ENCODE results near the gene LETMD1. TPM values are rescaled to one million over a fixed set of nuclear protein-coding genes. Genes with fewer than 3 reads are reported as not detected.
A peak's percentile ranks its signal among the peaks of the same experiment; 100 is the strongest.

The LETMD1 gene
- total and polyA plus RNA-seq, 2 of the 13 experiments (the other 11 are each of a cell fraction or from before 2014, with no cell fraction given), result 43.3 to 87.7 TPM

GRCh38 chr12:51036279-51036678 lies 11.8 kb upstream of the LETMD1 start (continued):
- TF ChIP-seq ZBTB40 (IDR thresholded peaks at IDR 0.05) (no peak), ZBTB40 (CRISPR knock-in tag; IDR thresholded peaks at IDR 0.05) (no peak), HDAC2 (CRISPR knock-in tag; IDR thresholded peaks at IDR 0.05) (no peak; the same call in 1 of the 2 replicates), MXI1 (IDR thresholded peaks at IDR 0.05; ENCODE audit: borderline replicate concordance, low read depth, low read length) (no peak), TCF7 (IDR thresholded peaks at IDR 0.05; ENCODE audit: low read depth) (peak; percentile 61; the same call in 1 of the 2 replicates), MLLT10 (CRISPR knock-in tag; IDR thresholded peaks at IDR 0.05) (no peak), ZNF367 (CRISPR knock-in tag; IDR thresholded peaks at IDR 0.05; ENCODE audit: borderline replicate concordance) (no peak), NFE2L1 (CRISPR knock-in tag; IDR thresholded peaks at IDR 0.05; ENCODE audit: borderline replicate concordance) (no peak), POGZ (CRISPR knock-in tag; IDR thresholded peaks at IDR 0.05) (no peak), DMAP1 (CRISPR knock-in tag; IDR thresholded peaks at IDR 0.05) (no peak), ZNF264 (CRISPR knock-in tag; IDR thresholded peaks at IDR 0.05) (no peak), SOX5 (CRISPR knock-in tag; IDR thresholded peaks at IDR 0.05; ENCODE audit: borderline replicate concordance) (peak; percentile 12; the same call in 1 of the 2 replicates)
- TF ChIP-seq, protein P1, sequence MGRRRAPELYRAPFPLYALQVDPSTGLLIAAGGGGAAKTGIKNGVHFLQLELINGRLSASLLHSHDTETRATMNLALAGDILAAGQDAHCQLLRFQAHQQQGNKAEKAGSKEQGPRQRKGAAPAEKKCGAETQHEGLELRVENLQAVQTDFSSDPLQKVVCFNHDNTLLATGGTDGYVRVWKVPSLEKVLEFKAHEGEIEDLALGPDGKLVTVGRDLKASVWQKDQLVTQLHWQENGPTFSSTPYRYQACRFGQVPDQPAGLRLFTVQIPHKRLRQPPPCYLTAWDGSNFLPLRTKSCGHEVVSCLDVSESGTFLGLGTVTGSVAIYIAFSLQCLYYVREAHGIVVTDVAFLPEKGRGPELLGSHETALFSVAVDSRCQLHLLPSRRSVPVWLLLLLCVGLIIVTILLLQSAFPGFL (CRISPR knock-in tag; IDR thresholded peaks at IDR 0.05), result no peak
- TF ChIP-seq, protein P2, sequence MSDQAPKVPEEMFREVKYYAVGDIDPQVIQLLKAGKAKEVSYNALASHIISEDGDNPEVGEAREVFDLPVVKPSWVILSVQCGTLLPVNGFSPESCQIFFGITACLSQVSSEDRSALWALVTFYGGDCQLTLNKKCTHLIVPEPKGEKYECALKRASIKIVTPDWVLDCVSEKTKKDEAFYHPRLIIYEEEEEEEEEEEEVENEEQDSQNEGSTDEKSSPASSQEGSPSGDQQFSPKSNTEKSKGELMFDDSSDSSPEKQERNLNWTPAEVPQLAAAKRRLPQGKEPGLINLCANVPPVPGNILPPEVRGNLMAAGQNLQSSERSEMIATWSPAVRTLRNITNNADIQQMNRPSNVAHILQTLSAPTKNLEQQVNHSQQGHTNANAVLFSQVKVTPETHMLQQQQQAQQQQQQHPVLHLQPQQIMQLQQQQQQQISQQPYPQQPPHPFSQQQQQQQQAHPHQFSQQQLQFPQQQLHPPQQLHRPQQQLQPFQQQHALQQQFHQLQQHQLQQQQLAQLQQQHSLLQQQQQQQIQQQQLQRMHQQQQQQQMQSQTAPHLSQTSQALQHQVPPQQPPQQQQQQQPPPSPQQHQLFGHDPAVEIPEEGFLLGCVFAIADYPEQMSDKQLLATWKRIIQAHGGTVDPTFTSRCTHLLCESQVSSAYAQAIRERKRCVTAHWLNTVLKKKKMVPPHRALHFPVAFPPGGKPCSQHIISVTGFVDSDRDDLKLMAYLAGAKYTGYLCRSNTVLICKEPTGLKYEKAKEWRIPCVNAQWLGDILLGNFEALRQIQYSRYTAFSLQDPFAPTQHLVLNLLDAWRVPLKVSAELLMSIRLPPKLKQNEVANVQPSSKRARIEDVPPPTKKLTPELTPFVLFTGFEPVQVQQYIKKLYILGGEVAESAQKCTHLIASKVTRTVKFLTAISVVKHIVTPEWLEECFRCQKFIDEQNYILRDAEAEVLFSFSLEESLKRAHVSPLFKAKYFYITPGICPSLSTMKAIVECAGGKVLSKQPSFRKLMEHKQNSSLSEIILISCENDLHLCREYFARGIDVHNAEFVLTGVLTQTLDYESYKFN (CRISPR knock-in tag; conservative IDR thresholded peaks at IDR 0.05), result peak; percentile 71; the same call in 1 of the 2 replicates
- TF ChIP-seq, protein P3, sequence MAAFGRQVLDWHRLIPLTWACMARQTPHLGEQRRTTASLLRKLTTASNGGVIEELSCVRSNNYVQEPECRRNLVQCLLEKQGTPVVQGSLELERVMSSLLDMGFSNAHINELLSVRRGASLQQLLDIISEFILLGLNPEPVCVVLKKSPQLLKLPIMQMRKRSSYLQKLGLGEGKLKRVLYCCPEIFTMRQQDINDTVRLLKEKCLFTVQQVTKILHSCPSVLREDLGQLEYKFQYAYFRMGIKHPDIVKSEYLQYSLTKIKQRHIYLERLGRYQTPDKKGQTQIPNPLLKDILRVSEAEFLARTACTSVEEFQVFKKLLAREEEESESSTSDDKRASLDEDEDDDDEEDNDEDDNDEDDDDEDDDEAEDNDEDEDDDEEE (CRISPR knock-in tag; IDR thresholded peaks at IDR 0.05), result no peak
